HUES48 (cell line): ENCODE results near the gene NDC1.

ENCODE experiments used
- H3K27ac ChIP-seq: one replicate; pipeline ENCODE4 v1.7.0; 2013; ENCODE audit warnings: low read depth, low read length, inconsistent platforms
- H3K27me3 ChIP-seq: 2 replicates; pipeline ENCODE4 v1.6.1; 2013; ENCODE audit warnings: mild to moderate bottlenecking, low read length; ENCODE audit not compliant: control insufficient read depth, insufficient read depth
- H3K36me3 ChIP-seq: 2 replicates; pipeline ENCODE4 v1.6.1; 2013; ENCODE audit warnings: low read length; ENCODE audit not compliant: control insufficient read depth, insufficient read depth
- H3K4me1 ChIP-seq: 2 replicates; pipeline ENCODE4 v1.6.1; 2013; ENCODE audit warnings: mild to moderate bottlenecking, low read length; ENCODE audit not compliant: control insufficient read depth, insufficient read depth
- H3K4me3 ChIP-seq: 2 replicates; pipeline ENCODE4 v1.5.1; 2013; ENCODE audit warnings: mild to moderate bottlenecking, low read depth, low read length
- H3K9ac ChIP-seq: 2 replicates; pipeline ENCODE4 v1.6.1; 2013; ENCODE audit warnings: mild to moderate bottlenecking, low read depth, low read length, moderate library complexity
- H3K9me3 ChIP-seq: 2 replicates; pipeline ENCODE4 v1.6.1; 2013; ENCODE audit warnings: low read length; ENCODE audit not compliant: control insufficient read depth, insufficient read depth

The NDC1 gene

GRCh38 chr1:53804181-53804580, 33.9 kb downstream of the NDC1 start:
- Histone ChIP-seq H3K9ac (no peak overlapping the region), H3K27ac (no peak overlapping the region), H3K4me1 (no peaks in the 10 kb centered on the region), H3K36me3 (peaks cover 91% of the 10 kb centered on the region), H3K9me3 (no peaks in the 10 kb centered on the region), H3K27me3 (no peaks in the 10 kb centered on the region), H3K4me3 (no peak overlapping the region)

GRCh38 chr1:53800621-53801020, 37.5 kb downstream of the NDC1 start:
- peaks cover 86% of the 10 kb centered on the region for H3K36me3 ChIP-seq
- no peaks in the 10 kb centered on the region for H3K4me1 ChIP-seq
- H3K9me3 ChIP-seq = no peaks in the 10 kb centered on the region
- no peak overlapping the region for H3K4me3 ChIP-seq
- no peaks in the 10 kb centered on the region for H3K27me3 ChIP-seq
- H3K9ac ChIP-seq = no peak overlapping the region
- no peak overlapping the region for H3K27ac ChIP-seq

GRCh38 chr1:53799141-53799540, 39.0 kb downstream of the NDC1 start:
- H3K4me1 ChIP-seq = no peaks in the 10 kb centered on the region
- H3K27ac ChIP-seq = no peak overlapping the region
- H3K36me3 ChIP-seq = peaks cover 89% of the 10 kb centered on the region
- H3K27me3 ChIP-seq = no peaks in the 10 kb centered on the region
- no peaks in the 10 kb centered on the region for H3K9me3 ChIP-seq
- H3K9ac ChIP-seq = no peak overlapping the region
- no peak overlapping the region for H3K4me3 ChIP-seq

GRCh38 chr1:53792806-53793205, 45.3 kb downstream of the NDC1 start:
- H3K27me3 ChIP-seq = no peaks in the 10 kb centered on the region
- H3K27ac ChIP-seq = no peak overlapping the region
- peaks cover 77% of the 10 kb centered on the region for H3K36me3 ChIP-seq
- H3K4me3 ChIP-seq = no peak overlapping the region
- H3K4me1 ChIP-seq = no peaks in the 10 kb centered on the region
- H3K9me3 ChIP-seq = no peaks in the 10 kb centered on the region
- H3K9ac ChIP-seq = no peak overlapping the region

GRCh38 chr1:53787655-53788054, 50.4 kb downstream of the NDC1 start:
- H3K9ac ChIP-seq = no peak overlapping the region
- H3K9me3 ChIP-seq = no peaks in the 10 kb centered on the region
- H3K36me3 ChIP-seq = peaks cover 78% of the 10 kb centered on the region
- no peak overlapping the region for H3K4me3 ChIP-seq
- no peak overlapping the region for H3K27ac ChIP-seq
- no peaks in the 10 kb centered on the region for H3K4me1 ChIP-seq
- no peaks in the 10 kb centered on the region for H3K27me3 ChIP-seq

- Histone ChIP-seq H3K27me3 (no peaks in the 10 kb centered on the region), H3K9ac (no peak overlapping the region), H3K9me3 (no peaks in the 10 kb centered on the region), H3K4me3 (no peak overlapping the region), H3K4me1 (no peaks in the 10 kb centered on the region), H3K36me3 (peaks cover 84% of the 10 kb centered on the region), H3K27ac (no peak overlapping the region)
Measured at GRCh38 chr1:53783056-53783455, 55.0 kb downstream of the NDC1 start.

GRCh38 chr1:53781654-53782053, 56.4 kb downstream of the NDC1 start:
- Histone ChIP-seq H3K9me3 (no peaks in the 10 kb centered on the region), H3K27me3 (no peaks in the 10 kb centered on the region), H3K27ac (no peak overlapping the region), H3K9ac (no peak overlapping the region), H3K4me1 (no peaks in the 10 kb centered on the region), H3K4me3 (no peak overlapping the region), H3K36me3 (peaks cover 85% of the 10 kb centered on the region)

GRCh38 chr1:53777272-53777671, 60.8 kb downstream of the NDC1 start:
- H3K9me3 ChIP-seq = no peaks in the 10 kb centered on the region
- no peaks in the 10 kb centered on the region for H3K4me1 ChIP-seq
- no peak overlapping the region for H3K27ac ChIP-seq
- H3K9ac ChIP-seq = no peak overlapping the region
- H3K27me3 ChIP-seq = no peaks in the 10 kb centered on the region
- H3K36me3 ChIP-seq = peaks cover 74% of the 10 kb centered on the region
- H3K4me3 ChIP-seq = no peak overlapping the region

- no peak overlapping the region for H3K4me3 ChIP-seq
- no peaks in the 10 kb centered on the region for H3K27me3 ChIP-seq
- no peak overlapping the region for H3K27ac ChIP-seq
- H3K4me1 ChIP-seq = no peaks in the 10 kb centered on the region
- no peaks in the 10 kb centered on the region for H3K9me3 ChIP-seq
- peaks cover 82% of the 10 kb centered on the region for H3K36me3 ChIP-seq
- no peak overlapping the region for H3K9ac ChIP-seq
Measured at GRCh38 chr1:53771648-53772047, 66.4 kb downstream of the NDC1 start.

- no peak overlapping the region for H3K27ac ChIP-seq
- H3K9ac ChIP-seq = no peak overlapping the region
- no peak overlapping the region for H3K4me3 ChIP-seq
- no peaks in the 10 kb centered on the region for H3K9me3 ChIP-seq
- H3K27me3 ChIP-seq = no peaks in the 10 kb centered on the region
- no peaks in the 10 kb centered on the region for H3K4me1 ChIP-seq
- H3K36me3 ChIP-seq = peaks cover 84% of the 10 kb centered on the region
Measured at GRCh38 chr1:53769780-53770179, 68.3 kb downstream of the NDC1 start.

GRCh38 chr1:53769184-53769583, 68.9 kb downstream of the NDC1 start:
- H3K9ac ChIP-seq = no peak overlapping the region
- H3K36me3 ChIP-seq = peaks cover 79% of the 10 kb centered on the region
- no peak overlapping the region for H3K4me3 ChIP-seq
- no peak overlapping the region for H3K27ac ChIP-seq
- no peaks in the 10 kb centered on the region for H3K9me3 ChIP-seq
- H3K27me3 ChIP-seq = no peaks in the 10 kb centered on the region
- H3K4me1 ChIP-seq = no peaks in the 10 kb centered on the region

- no peaks in the 10 kb centered on the region for H3K4me1 ChIP-seq
- no peaks in the 10 kb centered on the region for H3K9me3 ChIP-seq
- H3K27ac ChIP-seq = no peak overlapping the region
- peaks cover 61% of the 10 kb centered on the region for H3K36me3 ChIP-seq
- H3K27me3 ChIP-seq = no peaks in the 10 kb centered on the region
- no peak overlapping the region for H3K4me3 ChIP-seq
- no peak overlapping the region for H3K9ac ChIP-seq
Measured at GRCh38 chr1:53766831-53767405, 71.2 kb downstream of the NDC1 start.
